Adrenal gland (tissue), 12 donors: ENCODE measurements around the gene PHF21A. TPM values are rescaled to one million over a fixed set of nuclear protein-coding genes. Genes with fewer than 3 reads are reported as not detected.

ENCODE experiments used
- DNase-seq, 7 donors: peaks; one replicate each; pipeline ENCODE4 v3.0.0-alpha.2; 2019 to 2020
- H3K27ac ChIP-seq, 5 donors: fragments of 200-600 bp; sonication (generic) in 4 of 5; 1 replicate in 3 of 5; 2 replicates in 2 of 5; pipeline versions ENCODE4 v1.5.1 to v1.8.0; 2016 to 2020; ENCODE audit warnings: mild to moderate bottlenecking in 1 of 5
- H3K27me3 ChIP-seq: fragments of 200-600 bp; 2 replicates; pipeline ENCODE4 v1.8.0; 2021
- H3K36me3 ChIP-seq, 2 donors: fragments of 200-600 bp; replicated peaks in 1 of 2; 1 replicate in 1 of 2; 2 replicates in 1 of 2; pipeline versions ENCODE4 v1.5.1 to v1.8.0; 2018 to 2022
- H3K4me1 ChIP-seq, 2 donors: fragments of 200-600 bp; replicated peaks in 1 of 2; 1 replicate in 1 of 2; 2 replicates in 1 of 2; pipeline versions ENCODE4 v1.5.1 to v1.8.0; 2018 to 2021
- H3K4me3 ChIP-seq, 4 donors: fragments of 200-600 bp; sonication (generic) in 3 of 4; one replicate each; pipeline ENCODE4 v1.5.1; 2016 to 2018
- H3K9me3 ChIP-seq, 3 donors: fragments of 200-600 bp; sonication (generic) in 1 of 3; replicated peaks in 1 of 3; 1 replicate in 2 of 3; 2 replicates in 1 of 3; pipeline versions ENCODE4 v1.5.1 to v1.8.0; 2016 to 2021
- CTCF ChIP-seq, 6 experiments: fragments of 450-650 bp in 4 of 6; fragments of 200-600 bp in 2 of 6; sonication (generic) in 1 of 6; IDR thresholded peaks; 1 replicate in 5 of 6; 2 replicates in 1 of 6; pipeline versions ENCODE4 v1.5.1 to v1.8.0; 2016 to 2021; ENCODE audit warnings: antibody characterized with exemption in 6 of 6, mild to moderate bottlenecking in 2 of 6, moderate library complexity in 1 of 6
- POLR2A ChIP-seq, 2 donors: fragments of 450-650 bp; IDR thresholded peaks; one replicate each; pipeline ENCODE4 v1.6.1; 2017; ENCODE audit warnings: antibody characterized with exemption in 2 of 2, mild to moderate bottlenecking in 2 of 2, moderate library complexity in 1 of 2
- WGBS, 4 donors: extraction: QIAGEN DNeasy Blood & Tissue Kit in 2 of 4; methylation state at CpG; one replicate each; pipeline versions ENCODE4 v1.1.5 to v1.1.7; 2013 to 2017; 5-methylcytosine and 5-hydroxymethylcytosine counted together
- intact Hi-C, 2 donors: fragments of 100-400 bp; cut with DNase I; formaldehyde crosslinking; loops; one replicate each; pipeline versions ENCODE4 v1.14.1 to v1.15.0; 2022 to 2023
- polyA plus RNA-seq, 3 donors: library from polyadenylated mRNA; stranded (reverse); fragments of 200-250 nt in 2 of 3; fragments of 350-450 nt in 1 of 3; fragmentation: Illumina TruSeq in 1 of 3; extraction: RNeasy Lipid Tissue Mini Kit (QIAGEN cat#74804) in 1 of 3; gene quantifications; one replicate each; pipeline ENCODE4 v1.2.3, GENCODE V29; 2013 to 2014
- total RNA-seq, 9 donors: library from RNA; depleted of rRNA in 4 of 9; stranded (reverse); fragments of >200 nt in 4 of 9; fragments of 120-200 nt in 1 of 9; fragmentation: NEBNext Ultra II Directional in 1 of 9; extraction: Animal tissue kit (Norgen Biotek cat#: 25700) in 1 of 9; gene quantifications; one replicate each; pipeline versions ENCODE4 v1.1.0 to v1.2.4, GENCODE V29; 2013 to 2023
- donor health status: healthy with polysubstance abuse.
- donor health status: Bipolar disorder and iron deficiency.
- donor health status: DM: yes; HTN: yes; CAD: no.
- donor health status: DM: no; HTN: no; CAD: no.
- donor health status: DM: no; HTN: no; CAD: no.
- donor health status: DM: yes; HTN: yes; CAD: no.

Gene PHF21A
- total and polyA plus RNA-seq, 12 donors: 28.4 to 85.1 (median 40.0) TPM

- 51 to 64% (median 55%) methylated on average over 1 of the region's 1 CpG for WGBS, 4 donors
- no peak for DNase-seq
- Histone ChIP-seq H3K27ac (no peak overlapping the region), H3K36me3 (no peaks in the 10 kb centered on the region), H3K4me3 (no peak overlapping the region), H3K27me3 (no peaks in the 10 kb centered on the region), H3K9me3 (no peaks in the 10 kb centered on the region), H3K4me1 (peaks cover 20 to 36% of the 10 kb centered on the region in 2 donors)
- intact Hi-C loops: loop anchor here in 1 of 2 donors (2.0 kb wide), 1 partner anchor 65 kb away; no protein-coding TSS in a partner anchor
- TF ChIP-seq CTCF (IDR thresholded peaks at IDR 0.05) (no peak), POLR2A (IDR thresholded peaks at IDR 0.05) (no peak)
Observed at GRCh38 chr11:46045811-46046210, 75.4 kb downstream of the PHF21A start.

- Histone ChIP-seq H3K4me3 (no peak overlapping the region), H3K9me3 (no peaks in the 10 kb centered on the region), H3K4me1 (peaks cover 17 to 33% of the 10 kb centered on the region in 2 donors), H3K27ac (no peak overlapping the region), H3K27me3 (no peaks in the 10 kb centered on the region), H3K36me3 (no peaks in the 10 kb centered on the region)
- DNase-seq: no peak
- intact Hi-C loops: loop anchor here in 1 of 2 donors (2.0 kb wide), 1 partner anchor 66 kb away; no protein-coding TSS in a partner anchor
- no peak for TF ChIP-seq CTCF (IDR thresholded peaks at IDR 0.05)
- TF ChIP-seq POLR2A (IDR thresholded peaks at IDR 0.05): no peak
- 94 to 100% (median 95%) methylated on average over 2 of the region's 2 CpGs for WGBS, 4 donors
Observed at GRCh38 chr11:46044601-46045000, 76.7 kb downstream of the PHF21A start.

DNA sequence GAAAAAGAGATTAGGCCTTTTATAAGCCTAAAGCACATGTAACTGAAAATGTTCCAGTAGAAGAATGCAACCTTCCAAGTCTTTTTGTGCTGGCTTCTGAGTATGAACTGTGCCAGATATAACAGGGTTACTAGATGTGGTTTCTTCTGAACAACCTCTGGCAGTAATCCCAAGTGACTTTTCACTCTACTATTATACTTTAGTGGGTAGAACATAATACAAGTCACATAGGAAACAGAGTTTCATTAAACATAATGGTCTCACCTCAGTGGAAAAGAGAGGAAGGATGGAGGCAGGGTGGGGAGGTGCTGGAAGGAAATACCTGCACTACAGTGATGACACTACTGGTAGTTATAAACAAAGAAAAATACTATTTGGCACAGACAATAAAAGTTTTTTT is 81.3 kb downstream of the PHF21A start:
- intact Hi-C loops: no loop called here
- Histone ChIP-seq H3K4me3 (no peak overlapping the region), H3K27me3 (no peaks in the 10 kb centered on the region), H3K9me3 (no peaks in the 10 kb centered on the region), H3K36me3 (no peaks in the 10 kb centered on the region), H3K27ac (no peak overlapping the region), H3K4me1 (peaks cover 8 to 17% of the 10 kb centered on the region in 2 donors)
- TF ChIP-seq POLR2A (IDR thresholded peaks at IDR 0.05) (no peak), CTCF (IDR thresholded peaks at IDR 0.05) (no peak)
- DNase-seq: no peak

DNA sequence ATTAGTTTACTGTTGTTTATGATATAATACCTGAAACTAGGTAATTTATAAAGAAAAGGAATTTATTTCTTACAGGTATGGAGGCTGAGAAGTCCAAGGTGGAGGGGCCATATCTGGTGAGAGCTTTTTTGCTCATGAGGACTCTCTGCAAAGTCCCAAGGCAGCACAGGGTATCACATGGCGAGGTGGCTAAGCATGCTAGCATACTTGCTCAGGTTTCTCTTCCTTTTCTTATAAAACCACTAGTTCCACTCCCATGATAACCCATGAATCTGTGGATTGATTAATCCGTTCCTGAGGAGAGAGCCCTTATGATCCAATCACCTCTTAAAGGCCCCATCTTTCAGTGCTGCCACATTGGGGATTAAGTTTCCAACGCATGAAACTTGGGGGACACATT is 82.7 kb downstream of the PHF21A start:
- no peak for DNase-seq
- Histone ChIP-seq H3K4me1 (peaks cover 8 to 17% of the 10 kb centered on the region in 2 donors), H3K9me3 (no peaks in the 10 kb centered on the region), H3K27me3 (no peaks in the 10 kb centered on the region), H3K27ac (no peak overlapping the region), H3K4me3 (no peak overlapping the region), H3K36me3 (no peaks in the 10 kb centered on the region)
- intact Hi-C loops: no loop called here
- TF ChIP-seq POLR2A (IDR thresholded peaks at IDR 0.05) (no peak), CTCF (IDR thresholded peaks at IDR 0.05) (no peak)
- WGBS, 4 donors: 83 to 91% (median 89%) methylated on average over 3 of the region's 3 CpGs
